WI38 (cell line): ENCODE data around the gene DLX3.

Source experiments
- H3K4me3 ChIP-seq: 2 replicates; pipeline ENCODE4 v1.5.1; 2011; ENCODE audit warnings: low read depth, mild to moderate bottlenecking, control low read depth, low read length
- TF ChIP-seq, protein P1 (sequence below): IDR thresholded peaks from 2 replicates; pipeline ENCODE4 v1.5.1; 2012; ENCODE audit warnings: low read depth, mild to moderate bottlenecking, control low read depth, low read length

Gene DLX3

DNA sequence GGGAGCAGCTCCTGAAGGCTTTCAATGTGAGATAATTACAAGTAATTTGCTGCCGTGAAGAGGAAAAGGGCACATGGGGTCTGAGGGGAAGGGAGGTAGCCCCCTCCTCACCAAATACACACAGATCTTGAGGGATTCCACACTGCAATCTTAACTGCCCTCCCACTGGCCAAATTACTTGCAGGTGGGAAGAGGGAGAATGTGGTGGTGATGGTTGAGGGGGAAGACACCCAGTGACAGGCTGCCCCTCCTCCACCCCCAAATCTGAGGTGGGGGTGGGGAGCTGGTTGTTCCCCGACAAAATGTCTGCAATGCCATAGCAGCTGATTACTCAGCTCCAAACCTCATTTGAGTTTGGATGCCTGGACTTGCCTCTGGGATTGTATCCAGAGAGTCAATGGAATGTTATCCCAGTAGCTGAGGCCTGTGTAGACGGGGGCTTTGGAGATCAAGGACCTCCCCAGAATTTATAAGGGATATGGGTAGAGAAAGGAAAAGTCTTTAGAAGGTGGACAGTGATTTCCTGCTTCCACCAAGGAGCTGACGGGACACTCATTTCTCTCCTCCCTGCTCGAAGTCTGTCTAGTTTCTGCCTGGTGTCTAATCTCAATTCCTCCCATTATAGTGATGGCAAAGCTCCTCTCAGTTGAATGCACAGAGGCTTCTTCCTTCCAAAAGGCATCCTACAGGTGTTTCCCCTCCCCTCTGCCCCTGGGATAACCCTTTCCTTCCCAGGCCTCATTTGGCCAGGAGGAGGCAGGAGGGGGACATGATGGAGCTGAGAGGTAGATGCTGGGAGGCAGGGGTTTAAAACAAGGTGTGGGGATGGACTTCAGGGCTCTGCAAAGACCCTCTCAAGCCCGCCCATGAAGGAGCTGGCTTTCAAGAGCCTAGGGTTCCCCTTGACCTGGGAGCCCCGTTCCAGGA is 17.3 kb downstream of the DLX3 start:
- TF ChIP-seq, protein P1, sequence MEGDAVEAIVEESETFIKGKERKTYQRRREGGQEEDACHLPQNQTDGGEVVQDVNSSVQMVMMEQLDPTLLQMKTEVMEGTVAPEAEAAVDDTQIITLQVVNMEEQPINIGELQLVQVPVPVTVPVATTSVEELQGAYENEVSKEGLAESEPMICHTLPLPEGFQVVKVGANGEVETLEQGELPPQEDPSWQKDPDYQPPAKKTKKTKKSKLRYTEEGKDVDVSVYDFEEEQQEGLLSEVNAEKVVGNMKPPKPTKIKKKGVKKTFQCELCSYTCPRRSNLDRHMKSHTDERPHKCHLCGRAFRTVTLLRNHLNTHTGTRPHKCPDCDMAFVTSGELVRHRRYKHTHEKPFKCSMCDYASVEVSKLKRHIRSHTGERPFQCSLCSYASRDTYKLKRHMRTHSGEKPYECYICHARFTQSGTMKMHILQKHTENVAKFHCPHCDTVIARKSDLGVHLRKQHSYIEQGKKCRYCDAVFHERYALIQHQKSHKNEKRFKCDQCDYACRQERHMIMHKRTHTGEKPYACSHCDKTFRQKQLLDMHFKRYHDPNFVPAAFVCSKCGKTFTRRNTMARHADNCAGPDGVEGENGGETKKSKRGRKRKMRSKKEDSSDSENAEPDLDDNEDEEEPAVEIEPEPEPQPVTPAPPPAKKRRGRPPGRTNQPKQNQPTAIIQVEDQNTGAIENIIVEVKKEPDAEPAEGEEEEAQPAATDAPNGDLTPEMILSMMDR: no peak
- H3K4me3 ChIP-seq: no peak overlapping the region

DNA sequence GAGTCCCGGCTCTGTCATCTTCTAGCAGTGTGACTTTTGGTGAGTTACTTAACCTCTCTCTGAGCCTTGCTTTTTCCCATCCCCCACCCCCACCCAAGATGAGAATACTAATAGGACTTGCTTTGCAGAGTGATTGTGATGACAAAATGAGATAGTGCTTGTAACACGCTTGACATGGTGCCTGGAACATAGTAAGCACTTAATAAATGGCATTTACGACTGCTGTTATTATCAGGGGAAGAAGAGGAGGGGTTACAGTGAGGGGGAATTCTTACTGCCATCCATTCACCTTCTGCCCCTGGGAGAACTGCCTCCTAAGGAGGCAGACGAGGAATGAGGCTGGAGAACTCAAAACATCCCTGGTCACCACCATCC is 18.2 kb downstream of the DLX3 start:
- TF ChIP-seq, protein P1: no peak
- no peak overlapping the region for H3K4me3 ChIP-seq

DNA sequence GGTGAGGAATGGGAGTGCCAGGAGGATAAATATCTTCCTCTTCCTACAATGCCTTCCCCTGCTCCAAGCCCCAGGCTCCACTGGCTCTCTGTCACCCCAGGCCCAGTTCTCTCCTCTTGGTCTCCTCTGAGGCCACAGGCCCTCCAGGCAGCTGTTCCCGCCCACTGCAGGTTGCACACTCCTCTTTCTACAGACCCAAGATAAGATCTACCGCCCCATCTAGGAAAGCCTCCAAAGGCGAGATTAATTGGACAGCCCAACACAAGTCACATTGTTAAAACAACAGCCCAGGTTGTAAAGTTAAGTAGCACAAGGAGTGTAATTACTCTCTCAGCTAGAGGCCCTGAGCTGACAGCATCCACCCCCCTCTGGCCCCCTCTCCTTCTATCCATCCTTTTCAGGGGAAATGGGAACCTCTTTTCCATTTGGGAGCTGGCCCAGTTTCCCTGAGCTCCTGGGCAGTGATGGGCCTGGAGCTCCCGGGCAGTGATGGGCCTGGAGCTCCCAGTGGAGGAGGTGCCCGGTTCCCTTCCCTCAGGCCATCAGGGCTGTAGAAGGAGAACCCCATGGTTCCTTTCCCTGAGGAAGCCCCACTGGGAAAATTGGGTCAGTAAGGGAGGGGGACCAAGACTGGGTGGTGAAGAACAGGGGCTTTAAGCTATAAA is 18.7 kb downstream of the DLX3 start:
- TF ChIP-seq, protein P1: no peak
- H3K4me3 ChIP-seq: no peak overlapping the region

DNA sequence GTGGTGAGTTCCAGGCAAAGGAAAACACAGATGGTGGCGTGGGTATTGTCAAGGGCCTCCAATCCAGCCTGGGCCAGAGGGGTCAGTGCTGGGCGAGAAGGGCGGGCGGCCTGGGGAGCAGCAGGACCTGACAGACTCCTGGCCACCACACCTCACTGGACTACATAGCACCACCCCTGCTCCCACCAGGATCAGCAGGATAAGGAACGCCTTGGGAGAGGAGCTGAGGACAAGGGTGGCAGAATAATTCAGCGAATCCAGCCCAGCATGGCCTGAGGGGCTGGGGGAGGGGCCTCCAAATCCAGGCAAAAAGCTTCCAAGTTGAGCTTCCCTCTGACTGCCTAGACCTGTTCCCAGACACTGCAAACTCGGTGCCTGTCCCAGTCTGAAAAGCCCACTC is 19.5 kb downstream of the DLX3 start:
- no peak overlapping the region for H3K4me3 ChIP-seq
- TF ChIP-seq, protein P1: no peak

DNA sequence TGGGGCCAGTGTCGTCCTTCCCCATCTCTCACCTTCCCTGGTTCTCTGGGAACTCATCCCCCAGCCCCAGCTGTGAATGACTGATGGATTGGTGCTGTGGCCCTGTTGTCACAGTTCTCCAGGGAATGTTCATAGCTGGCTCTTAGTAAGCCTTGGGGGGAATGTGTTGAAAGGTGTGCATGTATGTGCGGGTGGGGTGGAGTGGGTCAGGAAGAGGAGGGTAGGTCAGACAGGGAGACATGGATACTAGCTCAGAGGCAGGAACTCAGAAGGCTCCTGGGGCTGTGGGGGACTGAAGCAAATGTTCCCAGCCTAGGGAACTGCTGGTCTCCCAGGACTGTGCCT is 21.8 kb downstream of the DLX3 start:
- H3K4me3 ChIP-seq: no peak overlapping the region
- TF ChIP-seq, protein P1: no peak

DNA sequence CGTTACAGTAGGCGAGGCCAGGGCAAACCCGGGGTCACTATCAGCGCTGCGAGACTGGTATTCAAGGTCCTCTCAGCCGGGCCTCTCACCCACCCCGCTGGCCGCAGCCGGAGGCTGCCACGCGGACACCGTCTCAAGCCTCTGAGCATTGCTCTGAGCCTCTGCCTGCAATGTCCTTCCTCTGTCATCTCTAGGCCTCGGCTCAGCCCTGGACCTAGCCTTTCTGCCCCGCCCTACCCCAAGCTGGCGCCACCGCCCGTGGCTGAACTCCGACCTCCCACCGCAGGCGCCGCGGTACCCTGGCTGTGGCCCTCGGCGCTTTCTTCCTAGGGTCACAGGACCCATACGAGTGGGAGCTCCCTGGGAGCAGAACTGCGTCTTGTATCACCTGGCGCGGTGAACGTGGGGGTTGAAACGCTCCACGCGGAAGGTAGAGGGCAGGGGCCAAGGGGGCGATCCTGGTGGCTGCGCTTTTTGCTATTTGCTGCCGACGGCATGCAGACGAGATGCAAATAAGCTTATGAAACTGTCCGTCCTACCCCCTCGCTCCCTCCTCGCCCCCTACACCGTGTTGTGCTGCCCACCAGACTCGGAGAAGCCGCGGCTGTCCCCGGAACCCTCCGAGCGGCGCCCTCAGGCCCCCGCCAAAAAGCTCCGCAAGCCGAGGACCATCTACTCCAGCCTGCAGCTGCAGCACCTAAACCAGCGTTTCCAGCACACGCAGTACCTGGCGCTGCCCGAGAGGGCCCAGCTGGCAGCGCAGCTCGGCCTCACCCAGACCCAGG is 22.3 kb downstream of the DLX3 start:
- TF ChIP-seq, protein P1: no peak
- no peak overlapping the region for H3K4me3 ChIP-seq
